Hematopoietic multipotent progenitor cell treated with erythropoietin and hydrocortisone succinate and interleukin-3 and kit ligand, for 17 days (in vitro differentiated cells): ENCODE measurements around the gene PGM1.

Experiments used
- DNase-seq: peaks from one replicate; pipeline ENCODE4 v3.0.0-alpha.2; 2015; ENCODE audit warnings: low spot score

PGM1 gene

GRCh38 chr1:63701187-63701586, 108.0 kb downstream of the PGM1 start:
- no peak for DNase-seq

- DNase-seq, result no peak
Observed at GRCh38 chr1:63703701-63704107, 110.5 kb downstream of the PGM1 start.

- no peak for DNase-seq
Observed at GRCh38 chr1:63704443-63704842, 111.2 kb downstream of the PGM1 start.

GRCh38 chr1:63705078-63705477, 111.9 kb downstream of the PGM1 start:
- DNase-seq, result no peak

- no peak for DNase-seq
Observed at GRCh38 chr1:63709267-63709828, 116.1 kb downstream of the PGM1 start.
